ENCODE results near the gene ZMYND8.
A peak's percentile ranks its signal among the peaks of the same experiment; 100 is the strongest.

The ZMYND8 gene

DNA sequence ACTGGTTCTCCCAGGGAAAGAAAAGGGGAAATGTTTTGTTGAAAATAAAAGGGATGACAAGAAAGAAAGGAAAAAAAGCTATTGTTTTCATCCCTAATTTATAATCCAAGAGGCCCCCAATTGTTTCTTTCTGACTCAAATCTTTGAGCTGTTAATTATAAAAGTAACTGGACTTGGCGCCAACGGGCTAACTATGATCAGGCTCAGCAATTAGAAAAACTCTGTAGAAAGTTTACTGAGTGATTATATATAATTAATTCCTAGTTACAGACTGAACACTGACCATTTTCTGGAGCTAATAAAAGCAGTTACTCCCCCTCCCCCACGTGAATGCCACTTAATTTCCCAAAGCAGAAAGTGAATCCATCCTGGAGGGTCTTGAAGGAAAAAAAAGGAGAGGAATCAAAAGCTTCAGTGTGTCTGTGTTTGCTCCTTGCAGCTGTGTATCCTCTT lies 3.2 kb downstream of the ZMYND8 start:
- no peak for DNase-seq

DNA sequence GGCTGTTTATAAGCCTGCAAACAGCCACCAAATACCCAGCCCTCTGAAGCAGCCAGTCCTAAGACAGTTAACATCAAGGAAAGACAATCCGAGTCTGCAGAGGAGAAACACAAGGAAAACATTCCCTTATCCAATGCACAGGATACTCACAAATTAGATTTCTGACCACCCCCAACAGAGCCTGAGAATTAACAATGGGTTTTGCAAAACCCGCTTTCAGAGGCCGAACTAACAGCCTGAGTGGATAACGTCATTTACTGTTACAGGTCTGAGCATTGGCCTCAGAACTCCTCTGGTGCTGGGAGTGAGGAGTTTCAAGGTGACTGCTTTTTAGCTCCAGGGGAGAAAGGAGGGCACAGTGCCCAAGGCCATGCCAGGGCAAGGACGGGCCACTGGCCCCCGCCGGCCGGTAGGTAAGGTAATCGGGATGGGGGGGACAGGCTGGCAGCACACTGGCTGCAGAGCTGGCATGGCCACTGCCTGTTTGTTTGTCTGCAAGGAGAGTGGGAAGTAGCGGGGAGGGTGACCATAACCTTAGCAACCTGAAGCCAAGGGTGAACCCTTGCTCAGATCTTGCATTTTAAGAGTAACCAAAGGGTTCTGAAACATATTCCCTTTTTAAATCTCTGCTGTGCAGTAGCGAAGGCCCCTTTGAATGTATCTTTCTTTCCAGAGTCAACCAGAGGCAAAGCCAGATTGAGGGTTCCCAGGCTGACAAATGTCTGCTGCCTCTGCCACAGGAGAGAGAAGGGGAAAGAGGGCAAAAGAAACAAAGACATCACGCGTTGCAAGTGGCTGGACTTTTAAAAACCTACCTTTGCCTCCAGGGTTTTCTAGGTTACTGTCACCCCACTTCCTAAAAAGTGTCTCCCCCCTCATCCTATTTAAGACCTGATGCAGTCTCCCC lies 3.9 kb downstream of the ZMYND8 start:
- DNase-seq: no peak

DNA sequence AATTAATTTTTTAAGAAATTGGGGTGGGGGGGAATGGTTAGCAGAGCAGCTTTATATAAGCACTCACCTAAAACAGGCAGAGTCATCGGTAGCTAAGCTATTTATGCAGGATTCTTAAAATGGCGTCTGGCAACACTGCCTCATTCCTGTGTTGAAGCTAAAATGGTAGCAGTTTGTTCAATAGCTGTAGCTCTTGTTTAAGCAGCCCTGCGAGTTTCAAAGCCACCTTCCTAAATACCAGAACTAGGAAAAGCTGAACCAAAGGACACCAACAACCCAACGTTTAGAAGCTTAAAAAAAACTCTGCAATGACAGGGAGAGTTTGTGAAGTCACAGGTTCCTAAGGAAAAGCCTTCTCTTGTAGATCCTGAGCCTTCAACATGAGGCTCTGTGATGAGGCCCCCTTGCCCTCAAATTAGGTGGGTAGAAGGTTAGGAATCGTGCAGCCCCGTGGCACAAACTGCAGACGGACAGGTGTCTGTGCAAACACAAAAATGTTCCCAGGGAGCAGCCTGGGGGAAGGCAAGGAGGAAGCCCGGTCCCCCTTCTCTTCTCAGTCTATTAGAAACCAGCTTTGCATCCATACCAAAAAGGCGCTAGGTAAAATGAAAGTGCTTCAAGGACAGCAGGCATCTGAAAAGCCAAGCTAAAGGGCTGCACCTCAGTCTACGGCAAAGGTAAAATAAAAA lies 4.7 kb downstream of the ZMYND8 start:
- DNase-seq: no peak

DNA sequence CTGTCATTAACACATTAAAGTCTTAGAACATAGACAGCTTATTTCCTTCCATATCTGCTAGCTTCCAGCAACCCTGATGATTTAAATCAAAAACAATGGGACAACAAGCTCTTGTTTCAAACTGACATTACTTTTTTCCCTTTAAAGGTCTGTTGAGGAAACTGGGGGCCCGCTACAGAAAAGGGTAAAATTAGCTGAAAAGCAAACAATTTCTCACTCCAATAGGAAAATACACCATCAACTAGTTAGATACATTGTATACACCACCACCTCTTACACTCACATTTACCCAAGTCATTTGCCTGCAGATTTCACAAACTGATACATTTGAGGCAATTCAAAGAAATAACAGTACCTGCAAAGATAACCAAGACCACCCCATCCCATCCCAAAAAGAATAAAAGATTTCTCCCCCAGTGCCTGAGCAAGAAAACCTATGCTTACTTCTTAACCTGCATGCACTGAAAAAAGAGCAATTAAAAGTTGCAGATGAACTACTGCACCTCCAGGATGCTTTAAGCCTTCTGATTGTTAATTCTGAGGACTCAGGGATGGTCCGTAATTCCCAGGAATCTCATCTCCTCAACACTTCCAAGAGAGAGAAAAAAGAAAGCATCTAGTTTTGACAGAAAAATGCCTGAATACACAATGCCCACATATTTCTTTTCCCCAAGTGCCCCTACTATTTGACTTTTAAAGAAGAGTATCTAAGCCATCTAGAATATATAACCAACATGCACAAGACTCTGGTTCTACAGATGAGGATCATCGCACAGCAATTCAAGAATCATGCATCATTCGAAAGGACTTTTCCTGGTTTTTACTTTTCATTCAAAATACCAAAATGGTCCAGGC lies 5.6 kb downstream of the ZMYND8 start:
- DNase-seq: no peak

DNA sequence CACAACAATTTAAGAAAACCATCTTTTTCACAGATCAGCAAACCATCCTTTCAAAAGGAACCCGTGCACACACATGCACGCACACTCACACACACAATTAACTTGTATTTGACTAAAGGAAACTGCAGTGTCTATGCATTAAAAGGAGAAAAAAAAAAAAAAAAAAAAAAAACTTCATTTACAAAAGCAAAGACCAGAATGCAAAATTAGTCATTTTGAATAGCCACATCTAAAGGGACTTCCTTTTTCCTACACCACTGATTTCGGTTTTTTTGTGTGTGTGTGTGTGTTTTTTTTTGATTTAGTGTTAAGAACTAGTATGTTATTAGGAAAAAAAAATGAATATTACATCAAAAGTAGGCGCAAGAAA lies 6.3 kb downstream of the ZMYND8 start:
- DNase-seq: peak; percentile 39

DNA sequence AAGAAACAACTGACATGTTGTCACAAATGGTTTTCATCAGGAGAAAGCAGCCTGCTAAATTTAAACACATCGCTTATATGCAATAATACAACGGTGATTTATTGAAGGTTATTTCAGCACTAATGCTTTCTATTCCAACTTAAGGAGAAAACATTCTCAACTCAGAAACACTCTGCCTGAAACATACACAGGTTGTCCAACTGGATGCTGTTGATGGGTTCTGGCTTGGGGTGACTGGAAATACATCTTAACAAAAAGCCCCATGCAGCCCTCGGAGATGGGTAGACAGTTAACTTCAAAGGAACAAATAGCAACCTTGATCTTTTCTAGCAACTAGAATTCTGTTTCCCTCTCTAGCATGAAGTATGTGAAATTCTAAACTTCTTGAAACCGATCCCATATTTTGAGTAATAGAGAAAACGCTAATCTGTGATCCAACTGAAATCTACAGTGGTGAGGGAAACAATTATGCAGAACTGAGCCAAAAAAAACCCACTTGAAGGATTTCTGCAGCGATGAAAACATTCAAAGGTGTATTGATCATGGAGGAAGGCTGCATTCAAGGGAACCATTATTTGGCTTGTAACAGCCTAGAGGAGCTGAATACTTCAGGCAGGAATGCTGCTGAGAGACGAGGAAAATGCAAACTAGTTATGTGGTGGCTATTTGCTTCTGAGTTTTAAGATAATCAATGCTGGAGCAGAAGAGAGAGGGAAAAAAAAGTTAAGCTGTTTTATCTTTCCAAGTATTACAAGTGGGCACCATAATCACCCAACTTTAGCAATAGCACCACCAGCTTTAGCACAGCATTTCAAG lies 6.9 kb downstream of the ZMYND8 start:
- no peak for DNase-seq

DNA sequence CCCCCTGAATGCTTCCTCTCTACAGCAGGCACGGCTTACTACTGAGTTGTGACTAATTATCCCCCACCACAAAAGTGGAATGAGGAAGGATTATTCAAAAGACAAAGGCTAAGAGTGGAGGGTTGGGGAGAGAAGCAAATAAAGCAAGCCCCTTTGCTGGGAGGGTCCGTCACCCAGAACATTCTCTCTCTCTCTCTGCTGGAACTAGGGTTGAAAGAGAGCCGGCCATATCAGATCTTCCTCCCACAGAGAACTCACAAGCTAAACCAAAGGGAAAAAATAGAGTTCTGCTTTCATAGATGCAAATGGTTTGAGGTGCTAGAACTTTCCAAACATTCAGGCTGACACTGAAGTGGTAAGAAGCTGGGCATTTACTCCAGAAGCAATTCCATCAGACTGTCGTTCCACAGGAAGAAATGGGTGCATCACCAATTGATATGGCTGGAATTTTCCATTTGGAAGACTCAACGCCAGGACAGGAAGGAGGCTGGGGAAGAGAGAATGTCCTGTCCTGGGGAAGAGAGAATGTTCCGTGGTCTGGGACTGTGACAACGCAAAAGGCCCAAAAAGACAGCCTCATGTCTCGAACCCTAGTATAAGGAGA lies 7.9 kb downstream of the ZMYND8 start:
- no peak for DNase-seq

DNA sequence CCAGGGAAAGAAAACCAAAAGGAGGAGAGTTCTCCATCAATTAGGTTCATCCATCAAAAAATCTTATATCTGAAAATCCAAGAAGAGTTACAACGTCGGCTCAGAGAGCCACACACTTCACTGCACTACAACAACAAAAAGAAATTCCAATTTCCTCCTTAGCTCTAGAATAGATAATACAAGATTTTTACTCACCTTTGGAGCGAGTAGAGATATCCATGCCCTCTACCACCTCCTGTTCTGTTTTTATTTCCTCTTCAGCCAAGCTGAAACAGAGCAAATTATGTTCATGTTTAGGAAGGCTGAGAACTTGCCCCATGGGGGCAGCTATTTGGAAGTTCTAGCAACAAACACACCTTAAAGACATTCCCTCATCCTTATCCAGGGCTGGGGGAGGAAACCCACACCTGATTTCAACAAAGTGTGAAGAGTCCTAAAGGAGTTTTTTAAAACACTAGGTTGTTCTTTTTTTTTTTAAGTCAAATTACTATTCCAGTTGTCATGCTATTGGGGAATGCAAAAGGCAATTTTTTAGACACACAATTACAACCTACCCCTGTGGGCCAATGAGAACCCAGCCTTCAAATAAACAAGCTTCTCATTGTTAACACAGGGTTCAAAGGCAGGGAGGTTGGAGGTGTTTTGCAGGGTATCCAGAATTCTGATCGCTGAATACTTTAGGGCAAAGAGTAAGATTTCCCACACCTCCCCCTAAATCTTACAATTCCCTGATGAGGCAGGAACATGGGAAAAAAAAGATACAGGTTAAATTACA lies 8.7 kb downstream of the ZMYND8 start:
- no peak for DNase-seq

DNA sequence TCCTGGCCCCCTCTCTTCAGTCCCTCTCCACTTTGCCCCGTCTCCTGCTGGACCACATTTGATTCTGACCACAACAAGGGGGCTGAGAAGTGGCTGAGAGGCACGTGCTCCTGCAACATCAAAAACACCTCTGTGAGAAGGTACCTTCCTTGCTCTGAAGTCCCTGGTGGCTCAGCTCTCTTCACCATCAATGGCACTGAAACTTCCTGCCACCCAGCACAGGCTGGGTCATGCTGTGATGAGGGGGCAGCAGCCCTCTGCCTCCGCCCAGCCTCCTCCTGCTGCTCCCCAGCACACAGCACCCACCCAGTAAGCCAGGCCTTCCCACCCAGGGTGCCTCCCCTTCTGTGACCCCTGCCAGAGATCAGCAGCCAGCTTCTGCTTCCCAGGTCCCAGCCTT lies 10.3 kb downstream of the ZMYND8 start:
- DNase-seq: no peak

DNA sequence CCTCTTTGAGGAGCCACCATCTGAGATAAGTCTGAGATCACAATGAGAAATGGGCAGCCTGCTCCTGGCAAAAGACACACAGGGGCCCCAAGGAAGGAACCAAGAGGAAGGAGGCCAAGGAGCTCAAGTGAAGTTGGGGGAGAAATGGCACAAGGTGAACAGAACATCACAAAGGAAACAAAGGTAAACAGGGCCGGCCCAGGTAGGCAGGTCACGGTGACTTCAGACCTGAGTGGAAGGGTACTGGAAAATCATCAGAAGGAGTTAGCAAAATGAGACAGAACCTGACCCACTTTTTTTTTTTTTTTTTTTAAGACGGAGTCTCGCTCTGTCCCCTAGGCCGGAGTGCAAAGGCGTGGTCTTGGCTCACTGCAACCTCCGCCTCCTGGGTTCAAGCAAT lies 11.3 kb downstream of the ZMYND8 start:
- no peak for DNase-seq

DNA sequence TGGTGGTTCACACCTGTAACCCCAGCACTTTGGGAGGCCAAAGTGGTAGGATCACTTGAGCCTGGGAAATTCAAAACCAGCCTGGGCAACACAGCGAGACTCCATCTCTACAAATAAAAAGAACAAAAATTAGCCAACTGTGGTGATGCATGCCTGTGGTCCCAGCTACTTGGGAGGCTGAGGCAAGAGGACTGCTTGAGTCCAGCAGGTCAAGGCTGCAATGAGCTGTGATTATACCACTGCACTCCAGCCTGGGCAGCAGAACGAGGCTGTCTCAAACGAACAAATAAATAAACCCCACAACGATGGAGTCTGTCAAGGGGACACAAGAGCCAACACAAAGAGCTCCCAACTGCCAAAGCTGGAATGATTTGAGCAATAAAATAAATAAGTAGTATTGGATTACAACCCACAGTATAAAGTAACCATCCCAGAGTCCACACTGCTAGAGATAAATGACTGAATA lies 13.5 kb downstream of the ZMYND8 start:
- no peak for DNase-seq

DNA sequence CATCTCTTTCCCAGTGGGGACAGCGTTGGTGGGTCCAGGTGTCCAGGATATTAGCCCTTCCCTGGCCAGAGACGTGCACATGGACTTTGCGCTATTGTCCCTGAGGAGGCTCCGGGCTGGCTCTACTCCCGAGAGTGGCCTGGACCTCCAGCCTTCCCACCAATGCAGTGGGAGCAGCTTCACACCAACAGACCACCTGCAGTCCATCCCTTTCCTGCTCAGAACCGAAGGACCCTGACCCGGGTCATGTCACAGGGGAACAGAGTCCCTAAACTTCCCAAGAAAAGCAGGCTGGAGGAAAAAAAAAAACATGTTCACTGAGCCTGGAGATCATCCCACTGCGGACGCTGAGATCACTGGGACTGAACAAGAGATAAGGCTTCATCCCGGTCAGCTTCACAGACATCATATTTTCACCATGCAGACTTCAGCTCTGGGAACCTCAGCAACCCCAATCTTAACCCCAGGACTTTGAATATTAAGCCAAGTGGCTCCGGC lies 18.3 kb downstream of the ZMYND8 start:
- no peak for DNase-seq

DNA sequence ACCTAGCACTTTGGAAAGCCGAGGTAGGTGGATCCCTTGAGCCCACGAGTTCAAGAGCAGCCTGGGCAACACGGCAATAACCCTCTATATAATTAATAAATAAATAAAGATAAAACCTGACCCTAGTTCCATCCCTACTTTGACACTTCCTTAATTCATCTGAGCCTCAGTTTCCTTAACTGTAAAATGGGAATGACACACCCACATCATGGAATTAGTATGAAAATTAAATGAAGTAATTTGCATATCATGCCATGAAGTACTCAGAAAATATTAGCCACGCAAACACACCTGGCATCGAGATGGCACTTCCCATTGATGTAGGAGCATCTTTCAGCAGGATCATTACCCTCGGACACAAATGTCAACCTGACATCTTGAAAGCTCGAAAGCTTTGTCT lies 19.1 kb downstream of the ZMYND8 start:
- DNase-seq: no peak

DNA sequence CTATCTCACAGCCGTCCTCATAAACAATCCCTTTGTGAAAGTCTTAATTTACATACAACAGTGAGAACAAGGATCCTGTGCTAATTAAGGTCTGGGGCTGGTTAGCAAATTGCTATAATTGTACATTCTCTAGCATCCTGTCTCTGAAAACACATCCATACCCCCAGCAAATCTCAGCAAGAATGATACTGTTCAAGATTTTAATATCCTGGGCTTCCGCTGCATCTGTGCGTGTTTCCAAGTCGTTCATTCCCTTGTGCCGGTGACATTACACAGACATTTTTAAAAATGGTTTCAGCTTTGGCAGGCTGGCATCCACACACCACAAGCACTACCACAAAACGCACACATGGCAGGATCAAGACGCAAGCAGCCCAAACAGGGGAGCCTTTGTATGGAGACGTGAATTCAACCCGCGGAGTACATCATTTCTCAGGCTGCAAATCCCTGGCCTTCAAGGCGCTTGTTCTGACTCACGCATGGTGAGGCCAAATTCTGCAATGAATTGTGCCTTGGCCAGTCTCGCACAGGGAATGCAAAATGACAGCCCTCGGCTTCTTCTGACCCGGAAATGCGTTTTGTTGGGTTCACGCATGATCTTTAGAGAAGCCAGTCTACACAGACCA lies 20.3 kb downstream of the ZMYND8 start:
- DNase-seq: no peak

DNA sequence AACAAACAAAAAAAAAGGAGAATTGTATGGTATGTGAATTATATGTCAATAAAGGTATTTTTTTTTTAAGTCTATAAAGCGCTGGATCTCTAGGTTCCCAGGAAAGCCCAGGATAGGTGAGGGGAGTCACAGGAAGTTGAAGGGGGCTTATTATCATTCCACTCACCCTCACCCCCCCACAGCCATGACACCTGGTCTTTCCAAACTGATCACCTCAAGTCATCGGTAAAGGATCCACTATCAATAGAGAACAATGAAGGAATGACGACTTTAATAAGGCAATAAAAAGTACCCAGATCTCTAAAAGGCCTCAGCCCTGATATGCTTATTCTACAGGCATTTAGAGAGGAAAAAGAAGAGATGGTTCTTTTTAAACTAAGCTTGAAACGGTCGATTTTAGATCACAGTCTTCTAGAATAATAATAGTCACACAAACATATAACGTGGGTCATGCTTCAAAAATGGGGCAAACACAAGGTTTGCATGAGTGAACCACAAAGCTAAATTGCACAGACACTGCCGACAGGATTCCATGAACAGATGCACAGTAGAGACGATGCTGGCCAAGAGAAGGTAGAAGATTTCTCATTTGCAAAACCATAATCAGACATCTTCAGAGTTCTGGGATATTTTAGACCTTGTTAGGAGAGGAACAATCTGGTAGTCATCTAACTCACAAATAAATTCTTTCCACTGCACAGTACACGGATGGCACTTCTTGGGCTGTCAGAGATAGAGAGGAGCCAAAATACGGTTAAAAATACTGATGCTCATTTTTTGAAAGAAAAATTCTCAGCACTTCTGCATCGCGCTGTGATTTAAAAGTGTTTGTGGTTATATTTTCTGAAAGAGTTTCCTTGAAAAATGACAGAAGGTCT lies 21.0 kb downstream of the ZMYND8 start:
- no peak for DNase-seq

DNA sequence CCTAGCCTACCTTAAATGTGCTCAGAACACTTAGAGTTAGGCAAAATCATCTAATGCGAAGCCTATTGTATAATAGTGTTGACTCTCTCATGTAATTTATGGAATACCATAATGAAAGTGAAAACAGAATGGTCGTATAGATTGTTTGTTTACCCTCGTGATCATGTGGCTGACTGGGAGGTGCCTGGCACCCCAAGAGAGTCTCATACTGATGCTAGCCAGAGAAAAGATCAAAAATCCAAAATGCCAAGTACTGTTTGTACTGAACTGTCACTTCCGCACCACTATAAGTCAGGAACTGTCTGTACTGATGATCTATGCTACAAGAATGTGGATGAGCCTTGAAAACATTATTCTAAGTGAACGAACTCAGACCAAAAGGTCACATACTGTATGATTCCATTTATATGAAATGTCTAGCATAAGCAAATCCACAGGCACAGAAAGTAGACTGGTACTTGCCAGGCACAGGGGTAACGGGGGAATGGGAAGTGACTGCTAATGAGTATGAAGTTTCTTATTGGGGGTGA lies 22.4 kb downstream of the ZMYND8 start:
- DNase-seq: no peak

DNA sequence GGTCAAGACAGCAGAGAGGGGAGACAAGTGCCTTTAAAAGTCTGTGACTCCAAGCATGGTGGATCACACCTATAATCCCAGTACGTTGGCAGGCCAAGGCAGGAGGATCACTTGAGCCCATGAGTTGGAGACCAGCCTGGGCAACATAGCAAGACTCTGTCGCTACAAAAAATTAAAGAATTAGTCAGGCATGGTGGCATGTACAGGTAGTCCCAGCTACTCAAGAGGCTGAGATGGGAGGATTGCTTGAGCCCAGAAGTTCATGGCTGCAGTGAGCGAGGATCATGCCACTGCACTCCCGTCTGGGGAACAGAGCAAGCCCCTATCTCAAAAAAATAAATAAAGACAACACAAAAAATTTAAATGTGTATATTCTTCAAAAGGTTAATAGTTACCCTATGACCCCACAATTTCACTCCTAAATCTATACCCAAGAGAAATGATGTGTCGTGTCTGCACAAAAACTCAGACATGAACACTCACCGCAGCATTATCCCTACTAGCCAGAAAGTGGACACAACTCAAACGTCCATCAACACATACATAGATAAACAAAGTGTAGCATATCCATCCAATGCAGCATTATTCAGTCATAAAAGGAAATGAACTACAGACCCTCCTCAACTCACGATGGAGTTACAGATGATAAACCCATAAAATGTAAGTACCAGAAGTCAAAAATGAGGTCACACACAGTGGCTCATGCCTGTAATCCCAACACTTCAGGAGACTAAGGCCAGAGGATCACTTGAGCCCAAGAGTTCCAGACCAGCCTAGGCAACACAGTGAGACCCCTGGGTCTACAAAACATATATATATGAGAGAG lies 23.9 kb downstream of the ZMYND8 start:
- no peak for DNase-seq
